Measurements from ENCODE around the gene CHRNA10. TPM values are rescaled to one million over a fixed set of nuclear protein-coding genes. Genes with fewer than 3 reads are reported as not detected.

The CHRNA10 gene
- total RNA-seq, 1 experiment from 2014 or later: 2.1 TPM

DNA sequence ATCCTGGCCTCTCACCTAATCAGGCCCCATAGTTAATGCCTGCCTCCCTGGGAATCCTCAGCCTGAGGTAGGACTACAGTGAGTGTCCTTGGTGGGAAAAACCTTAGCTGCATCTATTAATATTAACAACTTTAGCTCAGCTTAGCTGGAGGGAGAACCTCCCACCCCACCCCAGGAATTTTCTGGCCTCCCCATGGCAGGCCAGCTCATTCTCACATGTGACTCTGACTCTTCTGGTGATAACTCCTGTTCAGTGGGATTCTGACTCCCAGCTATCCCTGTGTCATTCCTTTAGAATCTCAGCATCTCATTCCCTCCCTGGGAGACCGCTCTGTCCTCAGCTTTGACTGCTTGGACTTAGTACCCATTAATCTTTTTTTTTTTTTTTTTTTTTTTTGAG lies 43.9 kb downstream of the CHRNA10 start:
- no TSS peak for BruUV-seq (replicated peaks)

DNA sequence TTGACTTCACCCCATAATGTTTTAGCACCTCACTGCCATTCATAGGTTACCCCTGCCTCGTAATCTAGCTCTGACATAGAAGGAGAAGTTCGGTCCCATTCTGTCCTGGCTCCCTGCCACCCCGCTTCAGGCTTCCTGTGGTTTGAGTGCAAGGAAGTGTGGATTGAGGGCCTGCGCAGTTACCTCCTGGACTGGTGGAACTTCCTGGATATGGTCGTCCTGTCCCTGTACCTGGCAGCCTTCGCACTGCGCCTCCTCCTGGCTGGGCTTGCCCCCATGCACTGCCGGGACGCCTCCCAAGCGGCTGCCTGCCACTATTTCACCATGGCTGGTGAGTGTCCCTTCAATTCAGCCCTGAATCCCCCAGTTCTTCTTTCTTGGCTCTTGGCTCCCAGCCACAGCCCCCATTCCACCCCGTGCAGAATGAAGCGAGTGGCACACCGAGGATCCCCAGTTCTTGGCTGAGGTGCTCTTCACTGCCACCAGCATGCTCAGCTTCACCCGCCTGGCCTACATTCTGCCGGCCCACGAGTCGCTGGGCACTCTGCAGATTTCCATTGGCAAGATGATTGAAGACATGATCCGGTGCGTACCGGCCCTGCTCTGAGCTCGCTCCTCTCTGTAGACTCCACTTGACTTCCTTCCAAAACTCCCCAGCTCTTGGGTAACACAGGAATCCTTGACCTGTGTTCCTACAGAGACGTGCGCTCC lies 44.8 kb downstream of the CHRNA10 start:
- intact Hi-C loops (cut with micrococcal nuclease; ENCODE audit: unreplicated experiment): no loop called here
- Histone ChIP-seq H3K4me3 (ENCODE audit: low read depth, low read length, poor library complexity, severe bottlenecking) (no peak overlapping the region), H3K4me1 (ENCODE audit: insufficient read depth, low read length, poor library complexity, severe bottlenecking) (no peaks in the 10 kb centered on the region), H3K9me3 (ENCODE audit: low read depth, low read length, poor library complexity, severe bottlenecking) (no peaks in the 10 kb centered on the region), H3K27ac (ENCODE audit: low read depth, low read length, poor library complexity, severe bottlenecking) (no peak overlapping the region), H3K27me3 (replicated peaks; ENCODE audit: insufficient read depth, low read depth, low read length, poor library complexity) (no peaks in the 10 kb centered on the region), H3K36me3 (ENCODE audit: insufficient read depth, low read length, poor library complexity, severe bottlenecking) (no peaks in the 10 kb centered on the region)
- BruUV-seq (replicated peaks): no TSS peak
- POLR2A ChIA-PET (ENCODE audit: low non-redundant PET): no interaction called here
- CTCF ChIA-PET: no interaction called here
- TF ChIP-seq, protein P1, sequence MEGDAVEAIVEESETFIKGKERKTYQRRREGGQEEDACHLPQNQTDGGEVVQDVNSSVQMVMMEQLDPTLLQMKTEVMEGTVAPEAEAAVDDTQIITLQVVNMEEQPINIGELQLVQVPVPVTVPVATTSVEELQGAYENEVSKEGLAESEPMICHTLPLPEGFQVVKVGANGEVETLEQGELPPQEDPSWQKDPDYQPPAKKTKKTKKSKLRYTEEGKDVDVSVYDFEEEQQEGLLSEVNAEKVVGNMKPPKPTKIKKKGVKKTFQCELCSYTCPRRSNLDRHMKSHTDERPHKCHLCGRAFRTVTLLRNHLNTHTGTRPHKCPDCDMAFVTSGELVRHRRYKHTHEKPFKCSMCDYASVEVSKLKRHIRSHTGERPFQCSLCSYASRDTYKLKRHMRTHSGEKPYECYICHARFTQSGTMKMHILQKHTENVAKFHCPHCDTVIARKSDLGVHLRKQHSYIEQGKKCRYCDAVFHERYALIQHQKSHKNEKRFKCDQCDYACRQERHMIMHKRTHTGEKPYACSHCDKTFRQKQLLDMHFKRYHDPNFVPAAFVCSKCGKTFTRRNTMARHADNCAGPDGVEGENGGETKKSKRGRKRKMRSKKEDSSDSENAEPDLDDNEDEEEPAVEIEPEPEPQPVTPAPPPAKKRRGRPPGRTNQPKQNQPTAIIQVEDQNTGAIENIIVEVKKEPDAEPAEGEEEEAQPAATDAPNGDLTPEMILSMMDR (conservative IDR thresholded peaks at IDR 0.05; ENCODE audit: low read depth, low read length): no peak
- TF ChIP-seq EZH2 (IDR thresholded peaks at IDR 0.05; ENCODE audit: borderline replicate concordance, low read depth, low read length, poor library complexity, severe bottlenecking): no peak
- DNase-seq (ENCODE audit: low spot score): no peak

More for the DNA sequence above, 43.9 kb downstream of the CHRNA10 start:
- CTCF ChIA-PET: no interaction called here
- no peaks in the 10 kb centered on the region for H3K9me3 ChIP-seq (ENCODE audit: low read depth, low read length, poor library complexity, severe bottlenecking)
- H3K4me1 ChIP-seq (ENCODE audit: insufficient read depth, low read length, poor library complexity, severe bottlenecking): no peaks in the 10 kb centered on the region
- TF ChIP-seq EZH2 (IDR thresholded peaks at IDR 0.05; ENCODE audit: borderline replicate concordance, low read depth, low read length, poor library complexity, severe bottlenecking): no peak
- TF ChIP-seq, protein P1 (conservative IDR thresholded peaks at IDR 0.05; ENCODE audit: low read depth, low read length): no peak
- no peak overlapping the region for H3K27ac ChIP-seq (ENCODE audit: low read depth, low read length, poor library complexity, severe bottlenecking)
- intact Hi-C loops (cut with micrococcal nuclease; ENCODE audit: unreplicated experiment): no loop called here
- no peak for DNase-seq (ENCODE audit: low spot score)
- H3K4me3 ChIP-seq (ENCODE audit: low read depth, low read length, poor library complexity, severe bottlenecking): no peak overlapping the region
- H3K27me3 ChIP-seq (replicated peaks; ENCODE audit: insufficient read depth, low read depth, low read length, poor library complexity): no peaks in the 10 kb centered on the region
- no peaks in the 10 kb centered on the region for H3K36me3 ChIP-seq (ENCODE audit: insufficient read depth, low read length, poor library complexity, severe bottlenecking)
- POLR2A ChIA-PET (ENCODE audit: low non-redundant PET): no interaction called here

DNA sequence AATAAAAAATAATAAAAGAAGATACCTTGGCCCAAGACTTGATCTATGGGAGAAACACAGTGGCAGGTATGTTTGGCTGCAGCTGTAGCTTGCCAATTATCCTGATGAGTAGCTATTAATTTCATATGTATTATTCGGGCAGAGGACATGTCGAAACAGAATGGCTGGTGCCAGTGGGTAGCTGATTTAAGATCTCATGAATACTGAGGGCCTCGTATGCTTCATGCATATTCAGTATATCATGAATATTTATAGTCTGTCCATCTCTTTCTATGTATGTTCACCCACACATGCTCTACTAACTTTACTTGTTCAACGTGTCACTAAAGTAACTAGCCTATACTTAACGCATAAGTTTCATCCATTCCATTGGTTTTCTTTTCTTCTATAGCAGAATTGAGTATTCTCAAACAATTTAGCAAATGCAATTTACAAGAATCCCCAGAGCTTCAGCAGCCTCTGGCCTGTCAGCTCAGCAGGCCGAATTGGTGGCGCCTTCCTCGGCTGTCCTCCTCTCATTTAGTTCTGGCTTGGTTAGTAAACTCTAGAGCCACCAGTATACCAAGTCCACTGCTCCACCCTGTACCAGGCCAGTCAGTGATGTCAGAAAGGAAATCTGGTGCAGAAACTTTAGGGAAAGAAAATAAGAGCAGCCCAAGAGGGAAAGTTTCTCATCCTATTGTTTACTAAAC lies 47.3 kb downstream of the CHRNA10 start:
- no peak for DNase-seq (ENCODE audit: low spot score)
- no TSS peak for BruUV-seq (replicated peaks)
- intact Hi-C loops (cut with micrococcal nuclease; ENCODE audit: unreplicated experiment): no loop called here

More for the DNA sequence above, 47.3 kb downstream of the CHRNA10 start:
- TF ChIP-seq, protein P1 (conservative IDR thresholded peaks at IDR 0.05; ENCODE audit: low read depth, low read length): no peak
- TF ChIP-seq EZH2 (IDR thresholded peaks at IDR 0.05; ENCODE audit: borderline replicate concordance, low read depth, low read length, poor library complexity, severe bottlenecking): no peak
- POLR2A ChIA-PET (ENCODE audit: low non-redundant PET): no interaction called here
- Histone ChIP-seq H3K9me3 (ENCODE audit: low read depth, low read length, poor library complexity, severe bottlenecking) (no peaks in the 10 kb centered on the region), H3K4me1 (ENCODE audit: insufficient read depth, low read length, poor library complexity, severe bottlenecking) (no peaks in the 10 kb centered on the region), H3K4me3 (ENCODE audit: low read depth, low read length, poor library complexity, severe bottlenecking) (no peak overlapping the region), H3K36me3 (ENCODE audit: insufficient read depth, low read length, poor library complexity, severe bottlenecking) (no peaks in the 10 kb centered on the region), H3K27ac (ENCODE audit: low read depth, low read length, poor library complexity, severe bottlenecking) (no peak overlapping the region), H3K27me3 (replicated peaks; ENCODE audit: insufficient read depth, low read depth, low read length, poor library complexity) (no peaks in the 10 kb centered on the region)
- CTCF ChIA-PET: no interaction called here
